Gastroesophageal sphincter (tissue), 4 donors: ENCODE results near the gene SLC6A16. TPM values are rescaled to one million over a fixed set of nuclear protein-coding genes. Genes with fewer than 3 reads are reported as not detected.

ENCODE experiments used
- ATAC-seq: fragments of 150-250 bp; one replicate; pipeline ENCODE4 v1.9.1; 2016; ENCODE audit warnings: mild to moderate bottlenecking, moderate library complexity
- H3K27ac ChIP-seq, 4 donors: fragments of 200-600 bp; sonication (generic) in 3 of 4; 1 replicate in 3 of 4; 2 replicates in 1 of 4; pipeline ENCODE4 v1.5.1; 2016 to 2019
- H3K27me3 ChIP-seq: fragments of 200-600 bp; sonication (generic); one replicate; pipeline ENCODE4 v1.5.1; 2019
- H3K36me3 ChIP-seq, 2 donors: fragments of 200-600 bp; sonication (generic); one replicate each; pipeline ENCODE4 v1.5.1; 2019; ENCODE audit warnings: control low read depth in 1 of 2
- H3K4me1 ChIP-seq, 3 donors: fragments of 200-600 bp; sonication (generic); 1 replicate in 2 of 3; 2 replicates in 1 of 3; pipeline ENCODE4 v1.5.1; 2016 to 2019; ENCODE audit warnings: control low read depth in 2 of 3
- H3K4me3 ChIP-seq, 2 donors: fragments of 200-600 bp; sonication (generic); one replicate each; pipeline ENCODE4 v1.5.1; 2019; ENCODE audit warnings: mild to moderate bottlenecking in 1 of 2, moderate library complexity in 1 of 2
- H3K9me3 ChIP-seq, 3 donors: fragments of 200-600 bp; sonication (generic); one replicate each; pipeline ENCODE4 v1.5.1; 2017 to 2019; ENCODE audit warnings: control low read depth in 2 of 3
- EP300 ChIP-seq: sonication (generic); formaldehyde crosslinking; IDR thresholded peaks from one replicate; pipeline ENCODE4 v1.6.1; 2017; ENCODE audit warnings: antibody characterized with exemption, mild to moderate bottlenecking
- POLR2A ChIP-seq, 2 donors: fragments of 450-650 bp; IDR thresholded peaks; one replicate each; pipeline ENCODE4 v1.6.1; 2017; ENCODE audit warnings: antibody characterized with exemption in 2 of 2, mild to moderate bottlenecking in 2 of 2, moderate library complexity in 1 of 2
- POLR2AphosphoS5 ChIP-seq: sonication (generic); formaldehyde crosslinking; IDR thresholded peaks from one replicate; pipeline ENCODE4 v1.6.1; 2017; ENCODE audit warnings: antibody characterized with exemption
- WGBS, 2 donors: methylation state at CpG; one replicate each; pipeline ENCODE4 v1.1.5; 2018; ENCODE audit warnings: low coverage in 1 of 2; 5-methylcytosine and 5-hydroxymethylcytosine counted together
- total RNA-seq, 4 donors: library from RNA; depleted of rRNA; stranded (reverse); fragments of >200 nt; gene quantifications; one replicate each; pipeline ENCODE4 v1.1.0, GENCODE V29; 2016
- TF ChIP-seq, protein P1 (sequence below), 4 experiments: fragments of 200-600 bp in 2 of 4; fragments of 450-650 bp in 2 of 4; sonication (generic) in 1 of 4; IDR thresholded peaks; one replicate each; pipeline ENCODE4 v1.5.1; 2017 to 2019; ENCODE audit warnings: antibody characterized with exemption in 4 of 4, mild to moderate bottlenecking in 2 of 4, moderate library complexity in 2 of 4

Gene SLC6A16
- total RNA-seq, 4 donors from 2014 or later: 1.9 to 3.7 (median 2.5) TPM

GRCh38 chr19:49359851-49360820, 35.1 kb upstream of the SLC6A16 start:
- no peak for ATAC-seq
- TF ChIP-seq POLR2AphosphoS5: no peak
- TF ChIP-seq, protein P1, sequence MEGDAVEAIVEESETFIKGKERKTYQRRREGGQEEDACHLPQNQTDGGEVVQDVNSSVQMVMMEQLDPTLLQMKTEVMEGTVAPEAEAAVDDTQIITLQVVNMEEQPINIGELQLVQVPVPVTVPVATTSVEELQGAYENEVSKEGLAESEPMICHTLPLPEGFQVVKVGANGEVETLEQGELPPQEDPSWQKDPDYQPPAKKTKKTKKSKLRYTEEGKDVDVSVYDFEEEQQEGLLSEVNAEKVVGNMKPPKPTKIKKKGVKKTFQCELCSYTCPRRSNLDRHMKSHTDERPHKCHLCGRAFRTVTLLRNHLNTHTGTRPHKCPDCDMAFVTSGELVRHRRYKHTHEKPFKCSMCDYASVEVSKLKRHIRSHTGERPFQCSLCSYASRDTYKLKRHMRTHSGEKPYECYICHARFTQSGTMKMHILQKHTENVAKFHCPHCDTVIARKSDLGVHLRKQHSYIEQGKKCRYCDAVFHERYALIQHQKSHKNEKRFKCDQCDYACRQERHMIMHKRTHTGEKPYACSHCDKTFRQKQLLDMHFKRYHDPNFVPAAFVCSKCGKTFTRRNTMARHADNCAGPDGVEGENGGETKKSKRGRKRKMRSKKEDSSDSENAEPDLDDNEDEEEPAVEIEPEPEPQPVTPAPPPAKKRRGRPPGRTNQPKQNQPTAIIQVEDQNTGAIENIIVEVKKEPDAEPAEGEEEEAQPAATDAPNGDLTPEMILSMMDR (IDR thresholded peaks at IDR 0.05): no peak
- TF ChIP-seq EP300: no peak
- TF ChIP-seq POLR2A (IDR thresholded peaks at IDR 0.05): no peak
- Histone ChIP-seq H3K27me3 (no peaks in the 10 kb centered on the region), H3K36me3 (peaks cover 0 to 46% of the 10 kb centered on the region in 2 donors), H3K9me3 (no peaks in the 10 kb centered on the region), H3K4me3 (no peak overlapping the region), H3K4me1 (peaks cover 0 to 76% (median 11%) of the 10 kb centered on the region in 3 donors), H3K27ac (peak overlapping the region in 3 of 4 donors; percentile 50 to 95 (median 93))
- WGBS, 2 donors: 60 to 70% methylated on average over 1 to 8 of the region's 17 CpGs

GRCh38 chr19:49357186-49357585, 32.2 kb upstream of the SLC6A16 start:
- ATAC-seq: no peak
- Histone ChIP-seq H3K9me3 (no peaks in the 10 kb centered on the region), H3K4me1 (peaks cover 0 to 57% (median 6%) of the 10 kb centered on the region in 3 donors), H3K27ac (peak overlapping the region in 2 of 4 donors; percentile 64 to 69), H3K27me3 (no peaks in the 10 kb centered on the region), H3K36me3 (peaks cover 0 to 76% of the 10 kb centered on the region in 2 donors), H3K4me3 (no peak overlapping the region)
- WGBS, 2 donors: 69% methylated on average over 6 of the region's 9 CpGs; no CpG with 5 or more reads in 1 of the 2 donors
- TF ChIP-seq, protein P1 (IDR thresholded peaks at IDR 0.05): no peak
- TF ChIP-seq EP300: no peak
- no peak for TF ChIP-seq POLR2A (IDR thresholded peaks at IDR 0.05)

GRCh38 chr19:49356382-49356781, 31.4 kb upstream of the SLC6A16 start:
- Histone ChIP-seq H3K9me3 (no peaks in the 10 kb centered on the region), H3K27ac (peak overlapping the region in 3 of 4 donors; percentile 64 to 70 (median 69)), H3K4me3 (no peak overlapping the region), H3K4me1 (peaks cover 0 to 53% (median 6%) of the 10 kb centered on the region in 3 donors), H3K27me3 (no peaks in the 10 kb centered on the region), H3K36me3 (peaks cover 0 to 84% of the 10 kb centered on the region in 2 donors)
- WGBS, 2 donors: 52 to 67% methylated on average over 1 to 5 of the region's 7 CpGs
- TF ChIP-seq POLR2A (IDR thresholded peaks at IDR 0.05) (no peak), EP300 (no peak), POLR2AphosphoS5 (no peak)
- TF ChIP-seq, protein P1 (IDR thresholded peaks at IDR 0.05): no peak
- no peak for ATAC-seq

GRCh38 chr19:49355909-49356353, 30.9 kb upstream of the SLC6A16 start:
- peak overlapping the region in 3 of 4 donors; percentile 42 to 69 (median 64) for H3K27ac ChIP-seq
- no peaks in the 10 kb centered on the region for H3K27me3 ChIP-seq
- peaks cover 0 to 48% (median 3%) of the 10 kb centered on the region in 3 donors for H3K4me1 ChIP-seq
- no peaks in the 10 kb centered on the region for H3K9me3 ChIP-seq
- H3K4me3 ChIP-seq: no peak overlapping the region
- ATAC-seq: peak; percentile 53
- TF ChIP-seq, protein P1 (IDR thresholded peaks at IDR 0.05): no peak
- no peak for TF ChIP-seq POLR2AphosphoS5
- TF ChIP-seq POLR2A (IDR thresholded peaks at IDR 0.05): no peak
- no peak for TF ChIP-seq EP300
- WGBS, 2 donors: 39 to 75% methylated on average over 5 to 6 of the region's 12 CpGs
- H3K36me3 ChIP-seq: peaks cover 0 to 88% of the 10 kb centered on the region in 2 donors
